IMR-90 (cell line): ENCODE results near the gene NCS1. TPM values are rescaled to one million over a fixed set of nuclear protein-coding genes. Genes with fewer than 3 reads are reported as not detected.

Experiments
- ATAC-seq: fragments of 200-7000 bp; cut with Tn5 transposase; 2 replicates; pipeline ENCODE4 v1.9.1; 2020; ENCODE audit warnings: low read depth, mild to moderate bottlenecking, moderate library complexity
- BruUV-seq: library from RNA; stranded (reverse); fragments of 400-500 nt; replicated peaks from 2 replicates; lab custom pipeline; 2021; lab: Mats Ljungman, UMichigan
- CTCF ChIA-PET: fragments of 300-600 bp; formaldehyde crosslinking; extraction: SDS; loops from one replicate; lab custom pipeline; 2021; ENCODE audit warnings: antibody characterized with exemption; lab: Yijun Ruan, JAX
- POLR2A ChIA-PET: fragments of 300-600 bp; sonication (Branson Sonifier 250); formaldehyde crosslinking; loops from one replicate; lab custom pipeline; 2022; ENCODE audit warnings: antibody characterized with exemption; ENCODE audit not compliant: unreplicated experiment; lab: Charles Lee
- DNase-seq: peaks from one replicate; pipeline ENCODE4 v3.0.0; 2013
- H2AFZ ChIP-seq: replicated peaks from 2 replicates; pipeline ENCODE3; 2013; ENCODE audit warnings: low read length, mild to moderate bottlenecking; ENCODE audit not compliant: poor library complexity
- H2AK5ac ChIP-seq: 2 replicates; pipeline ENCODE4 v1.6.1; 2013; ENCODE audit warnings: low read depth, low read length, inconsistent platforms
- H2AK9ac ChIP-seq: replicated peaks from 2 replicates; pipeline ENCODE3; 2013; ENCODE audit warnings: mild to moderate bottlenecking, low read depth, low read length, moderate library complexity; ENCODE audit not compliant: poor library complexity
- H2BK120ac ChIP-seq: 2 replicates; pipeline ENCODE4 v1.6.1; 2013; ENCODE audit warnings: low read depth, low read length, inconsistent platforms
- H2BK15ac ChIP-seq: 3 replicates; pipeline ENCODE4 v1.6.1; 2013; ENCODE audit warnings: low read depth, low read length, inconsistent platforms
- H2BK20ac ChIP-seq: 2 replicates; pipeline ENCODE4 v1.6.1; 2013; ENCODE audit warnings: low read depth, mild to moderate bottlenecking, inconsistent platforms, low read length, moderate library complexity
- H2BK5ac ChIP-seq: 2 replicates; pipeline ENCODE4 v1.6.1; 2013; ENCODE audit warnings: mild to moderate bottlenecking, low read depth, low read length, inconsistent platforms; ENCODE audit not compliant: poor library complexity, severe bottlenecking
- H3K14ac ChIP-seq: replicated peaks from 2 replicates; pipeline ENCODE4 v1.6.1; 2013; ENCODE audit warnings: low read depth, low read length, inconsistent platforms
- H3K18ac ChIP-seq: 2 replicates; pipeline ENCODE4 v1.6.1; 2013; ENCODE audit warnings: low read depth, low read length, control low read depth
- H3K23ac ChIP-seq: 2 replicates; pipeline ENCODE4 v1.6.1; 2013; ENCODE audit warnings: low read depth, low read length, inconsistent platforms
- H3K27ac ChIP-seq: 2 replicates; pipeline ENCODE4 v1.5.1; 2013; ENCODE audit warnings: mild to moderate bottlenecking, control low read depth, low read length; ENCODE audit not compliant: insufficient read depth
- H3K27me3 ChIP-seq: 2 replicates; pipeline ENCODE4 v1.6.1; 2013; ENCODE audit warnings: low read length; ENCODE audit not compliant: control insufficient read depth, insufficient read depth
- H3K36me3 ChIP-seq: 2 replicates; pipeline ENCODE4 v1.6.1; 2013; ENCODE audit warnings: low read length, mixed read lengths; ENCODE audit not compliant: control insufficient read depth, insufficient read depth
- H3K4ac ChIP-seq: 2 replicates; pipeline ENCODE4 v1.6.1; 2013; ENCODE audit warnings: low read depth, low read length, inconsistent platforms
- H3K4me1 ChIP-seq: 2 replicates; pipeline ENCODE4 v1.6.1; 2013; ENCODE audit warnings: low read length, mixed read lengths; ENCODE audit not compliant: control insufficient read depth, insufficient read depth
- H3K4me2 ChIP-seq: 2 replicates; pipeline ENCODE4 v1.6.1; 2013; ENCODE audit warnings: low read depth, mild to moderate bottlenecking, control low read depth, low read length, moderate library complexity
- H3K4me3 ChIP-seq: 2 replicates; pipeline ENCODE4 v1.5.1; 2013; ENCODE audit warnings: low read depth, mild to moderate bottlenecking, control low read depth, low read length, moderate library complexity; ENCODE audit not compliant: insufficient read depth
- H3K56ac ChIP-seq: 2 replicates; pipeline ENCODE4 v1.6.1; 2013; ENCODE audit warnings: low read length, inconsistent platforms; ENCODE audit not compliant: insufficient read depth; ENCODE audit errors: extremely low read depth
- H3K79me1 ChIP-seq, 2 experiments: 2 replicates each; pipeline ENCODE4 v1.6.1; 2013; ENCODE audit warnings: low read length in 2 of 2, inconsistent platforms in 1 of 2, low read depth in 1 of 2
- H3K9ac ChIP-seq: 2 replicates; pipeline ENCODE4 v1.6.1; 2013; ENCODE audit warnings: low read depth, low read length, control low read depth
- H3K9me1 ChIP-seq: 2 replicates; pipeline ENCODE4 v1.6.1; 2013; ENCODE audit warnings: low read length, inconsistent platforms; ENCODE audit not compliant: insufficient read depth
- H3K9me3 ChIP-seq: 2 replicates; pipeline ENCODE4 v1.6.1; 2013; ENCODE audit warnings: low read length; ENCODE audit not compliant: control insufficient read depth, insufficient read depth
- H4K20me1 ChIP-seq: 2 replicates; pipeline ENCODE4 v1.6.1; 2013; ENCODE audit warnings: low read length, inconsistent platforms; ENCODE audit not compliant: insufficient read depth
- H4K5ac ChIP-seq: 2 replicates; pipeline ENCODE4 v1.6.1; 2013; ENCODE audit warnings: mild to moderate bottlenecking, low read depth, low read length, control low read depth
- H4K8ac ChIP-seq, 2 experiments: 2 replicates each; pipeline ENCODE4 v1.6.1; 2013; ENCODE audit warnings: low read depth in 2 of 2, low read length in 2 of 2, control low read depth in 1 of 2, inconsistent platforms in 1 of 2
- H4K91ac ChIP-seq: 2 replicates; pipeline ENCODE4 v1.6.1; 2013; ENCODE audit warnings: low read depth, low read length, inconsistent platforms; ENCODE audit not compliant: insufficient read depth
- BHLHE40 ChIP-seq: fragments of 150-350 bp; IDR thresholded peaks from 2 replicates; pipeline ENCODE4 v1.6.1; 2016; ENCODE audit warnings: mild to moderate bottlenecking, low read depth, low read length
- CEBPB ChIP-seq: IDR thresholded peaks from 2 replicates; pipeline ENCODE4 v1.6.1; 2012; ENCODE audit warnings: low read depth, low read length, improper control_type of control experiment
- CHD1 ChIP-seq: IDR thresholded peaks from 2 replicates; pipeline ENCODE4 v1.6.1; 2012; ENCODE audit warnings: low read depth, low read length, improper control_type of control experiment
- FOS ChIP-seq: fragments of 150-350 bp; IDR thresholded peaks from 2 replicates; pipeline ENCODE4 v1.6.1; 2016; ENCODE audit warnings: low read depth, low read length
- MAFK ChIP-seq: IDR thresholded peaks from 2 replicates; pipeline ENCODE4 v1.6.1; 2012; ENCODE audit warnings: low read depth, low read length, improper control_type of control experiment
- MAZ ChIP-seq: IDR thresholded peaks from 2 replicates; pipeline ENCODE4 v1.6.1; 2012; ENCODE audit warnings: low read depth, mild to moderate bottlenecking, low read length, improper control_type of control experiment, moderate library complexity, borderline replicate concordance
- MXI1 ChIP-seq: IDR thresholded peaks from 2 replicates; pipeline ENCODE4 v1.6.1; 2012; ENCODE audit warnings: low read depth, mild to moderate bottlenecking, low read length, moderate library complexity, borderline replicate concordance
- NFE2L2 ChIP-seq: fragments of 150-350 bp; IDR thresholded peaks from 2 replicates; pipeline ENCODE4 v1.6.1; 2016; ENCODE audit warnings: low read depth, mild to moderate bottlenecking, low read length
- POLR2A ChIP-seq: IDR thresholded peaks from 2 replicates; pipeline ENCODE4 v1.6.1; 2012; ENCODE audit warnings: mild to moderate bottlenecking, low read depth, low read length
- RAD21 ChIP-seq: IDR thresholded peaks from 2 replicates; pipeline ENCODE4 v1.6.1; 2012; ENCODE audit warnings: low read length, improper control_type of control experiment
- RCOR1 ChIP-seq: IDR thresholded peaks from 2 replicates; pipeline ENCODE4 v1.6.1; 2012; ENCODE audit warnings: mild to moderate bottlenecking, low read length, improper control_type of control experiment; ENCODE audit not compliant: insufficient replicate concordance
- RFX5 ChIP-seq: IDR thresholded peaks from 2 replicates; pipeline ENCODE4 v1.8.0; 2012; ENCODE audit warnings: low read depth, mild to moderate bottlenecking, low read length, moderate library complexity
- SMC3 ChIP-seq: fragments of 150-350 bp; IDR thresholded peaks from 2 replicates; pipeline ENCODE4 v1.6.1; 2016; ENCODE audit warnings: low read depth, mild to moderate bottlenecking, antibody characterized with exemption, low read length, moderate library complexity
- WGBS, 2 experiments: methylation state at CpG; one replicate each; pipeline versions ENCODE4 v1.1.5 to v1.1.7; 2013; ENCODE audit warnings: missing lambda C conversion rate in 2 of 2; ENCODE audit not compliant: insufficient read length in 1 of 2; ENCODE audit errors: extremely low coverage in 2 of 2; 5-methylcytosine and 5-hydroxymethylcytosine counted together
- dilution Hi-C: fragments of 300-500 bp; cut with HindIII; formaldehyde crosslinking; loops from one replicate; pipeline ENCODE4 v1.14.3; 2018; ENCODE audit warnings: low sequenced_read_pairs; ENCODE audit not compliant: unreplicated experiment
- in situ Hi-C: fragments of 300-500 bp; cut with MboI; formaldehyde crosslinking; loops from 3 replicates; pipeline ENCODE4 v1.14.3; 2019; ENCODE audit warnings: low sequenced_read_pairs, inconsistent platforms, mixed read lengths
- intact Hi-C: fragments of 100-400 bp; cut with micrococcal nuclease; formaldehyde crosslinking; loops from 2 replicates; pipeline ENCODE4 v1.10.0; 2022
- polyA plus RNA-seq, 3 experiments: library from polyadenylated mRNA; depleted of rRNA; stranded (reverse); fragments of >200 nt; gene quantifications; 2 replicates each; pipeline ENCODE4 v1.2.3, GENCODE V29; 2012; ENCODE audit warnings: low replicate concordance in 1 of 3
- total RNA-seq: library from RNA; depleted of rRNA; stranded (reverse); fragments of >200 nt; gene quantifications from 2 replicates; pipeline ENCODE4 v1.2.3, GENCODE V29; 2012
- TF ChIP-seq, protein P1 (sequence below): conservative IDR thresholded peaks from 2 replicates; pipeline ENCODE4 v1.5.1; 2012; ENCODE audit warnings: mild to moderate bottlenecking, low read depth, low read length, improper control_type of control experiment
- TF ChIP-seq, protein P2 (sequence below): fragments of 150-350 bp; IDR thresholded peaks from 2 replicates; pipeline ENCODE4 v1.6.1; 2016; ENCODE audit warnings: low read depth, mild to moderate bottlenecking, low read length, moderate library complexity, borderline replicate concordance
- TF ChIP-seq, protein P3 (sequence below): fragments of 150-350 bp; IDR thresholded peaks from 2 replicates; pipeline ENCODE4 v1.6.1; 2017; ENCODE audit warnings: mild to moderate bottlenecking, antibody characterized with exemption, low read length, low read depth

NCS1 gene
- total and polyA plus RNA-seq, 2 of the 4 experiments (the other 2 are of a cell fraction): 41.0 to 60.5 TPM

- Histone ChIP-seq H3K23ac (peak overlapping the region; percentile 33; the same call in 1 of the 2 replicates), H3K4me3 (no peak overlapping the region), H3K36me3 (no peaks in the 10 kb centered on the region), H3K4me2 (no peak overlapping the region), H2AK5ac (no peak overlapping the region), H4K8ac (no peak overlapping the region), H2AK9ac (no peak overlapping the region), H3K9me1 (peaks cover 30% of the 10 kb centered on the region), H2BK5ac (no peak overlapping the region), H3K18ac (no peak overlapping the region), H4K91ac (no peak overlapping the region), H3K9me3 (no peaks in the 10 kb centered on the region), H3K9ac (no peak overlapping the region), H4K20me1 (peaks cover 93% of the 10 kb centered on the region), H2BK120ac (no peak overlapping the region), H3K14ac (no peak overlapping the region), H2BK20ac (no peak overlapping the region), H3K79me1 (peaks cover 33 to 98% of the 10 kb centered on the region in 2 experiments), H2BK15ac (no peak overlapping the region), H3K27me3 (no peaks in the 10 kb centered on the region), H4K5ac (no peak overlapping the region), H3K27ac (no peak overlapping the region), H2AFZ (no peak overlapping the region), H3K56ac (no peak overlapping the region), H3K4me1 (peaks cover 34% of the 10 kb centered on the region), H3K4ac (no peak overlapping the region)
- WGBS, 2 experiments: 73% methylated on average over 3 of the region's 8 CpGs; no CpG with 5 or more reads in 1 of the 2 experiments
- dilution Hi-C loops (no loop called here), in situ Hi-C loops (no loop called here), intact Hi-C loops (no loop called here)
- BruUV-seq: no TSS peak
- TF ChIP-seq NFE2L2 (no peak), CHD1 (no peak), MAZ (no peak), RAD21 (no peak), RFX5 (no peak), SMC3 (no peak), MAFK (no peak), RCOR1 (no peak), BHLHE40 (no peak), CEBPB (no peak), MXI1 (no peak), POLR2A (no peak), FOS (no peak)
- TF ChIP-seq, protein P1, sequence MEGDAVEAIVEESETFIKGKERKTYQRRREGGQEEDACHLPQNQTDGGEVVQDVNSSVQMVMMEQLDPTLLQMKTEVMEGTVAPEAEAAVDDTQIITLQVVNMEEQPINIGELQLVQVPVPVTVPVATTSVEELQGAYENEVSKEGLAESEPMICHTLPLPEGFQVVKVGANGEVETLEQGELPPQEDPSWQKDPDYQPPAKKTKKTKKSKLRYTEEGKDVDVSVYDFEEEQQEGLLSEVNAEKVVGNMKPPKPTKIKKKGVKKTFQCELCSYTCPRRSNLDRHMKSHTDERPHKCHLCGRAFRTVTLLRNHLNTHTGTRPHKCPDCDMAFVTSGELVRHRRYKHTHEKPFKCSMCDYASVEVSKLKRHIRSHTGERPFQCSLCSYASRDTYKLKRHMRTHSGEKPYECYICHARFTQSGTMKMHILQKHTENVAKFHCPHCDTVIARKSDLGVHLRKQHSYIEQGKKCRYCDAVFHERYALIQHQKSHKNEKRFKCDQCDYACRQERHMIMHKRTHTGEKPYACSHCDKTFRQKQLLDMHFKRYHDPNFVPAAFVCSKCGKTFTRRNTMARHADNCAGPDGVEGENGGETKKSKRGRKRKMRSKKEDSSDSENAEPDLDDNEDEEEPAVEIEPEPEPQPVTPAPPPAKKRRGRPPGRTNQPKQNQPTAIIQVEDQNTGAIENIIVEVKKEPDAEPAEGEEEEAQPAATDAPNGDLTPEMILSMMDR: no peak
- TF ChIP-seq, protein P2, sequence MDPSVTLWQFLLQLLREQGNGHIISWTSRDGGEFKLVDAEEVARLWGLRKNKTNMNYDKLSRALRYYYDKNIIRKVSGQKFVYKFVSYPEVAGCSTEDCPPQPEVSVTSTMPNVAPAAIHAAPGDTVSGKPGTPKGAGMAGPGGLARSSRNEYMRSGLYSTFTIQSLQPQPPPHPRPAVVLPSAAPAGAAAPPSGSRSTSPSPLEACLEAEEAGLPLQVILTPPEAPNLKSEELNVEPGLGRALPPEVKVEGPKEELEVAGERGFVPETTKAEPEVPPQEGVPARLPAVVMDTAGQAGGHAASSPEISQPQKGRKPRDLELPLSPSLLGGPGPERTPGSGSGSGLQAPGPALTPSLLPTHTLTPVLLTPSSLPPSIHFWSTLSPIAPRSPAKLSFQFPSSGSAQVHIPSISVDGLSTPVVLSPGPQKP: no peak
- TF ChIP-seq, protein P3, sequence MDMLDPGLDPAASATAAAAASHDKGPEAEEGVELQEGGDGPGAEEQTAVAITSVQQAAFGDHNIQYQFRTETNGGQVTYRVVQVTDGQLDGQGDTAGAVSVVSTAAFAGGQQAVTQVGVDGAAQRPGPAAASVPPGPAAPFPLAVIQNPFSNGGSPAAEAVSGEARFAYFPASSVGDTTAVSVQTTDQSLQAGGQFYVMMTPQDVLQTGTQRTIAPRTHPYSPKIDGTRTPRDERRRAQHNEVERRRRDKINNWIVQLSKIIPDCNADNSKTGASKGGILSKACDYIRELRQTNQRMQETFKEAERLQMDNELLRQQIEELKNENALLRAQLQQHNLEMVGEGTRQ: no peak
- DNase-seq: no peak
- POLR2A ChIA-PET: no interaction called here
- CTCF ChIA-PET: no interaction called here
- ATAC-seq: no peak
Observed at GRCh38 chr9:130194378-130194932, 22.3 kb downstream of the NCS1 start.
